Vagina (tissue), 2 donors: ENCODE measurements around the gene ALG12. TPM values are rescaled to one million over a fixed set of nuclear protein-coding genes. Genes with fewer than 3 reads are reported as not detected.

Experiments used
- DNase-seq, 2 donors: peaks; one replicate each; pipeline ENCODE4 v3.0.0-alpha.2; 2017; ENCODE audit errors: extremely low spot score in 2 of 2
- H3K27ac ChIP-seq: fragments of 200-600 bp; sonication (generic); one replicate; pipeline ENCODE4 v1.5.1; 2019
- H3K27me3 ChIP-seq: fragments of 200-600 bp; sonication (generic); one replicate; pipeline ENCODE4 v1.5.1; 2019
- H3K36me3 ChIP-seq, 2 donors: fragments of 200-600 bp; sonication (generic); one replicate each; pipeline ENCODE4 v1.5.1; 2017 to 2019
- H3K4me1 ChIP-seq: fragments of 200-600 bp; sonication (generic); one replicate; pipeline ENCODE4 v1.5.1; 2019
- H3K4me3 ChIP-seq, 2 donors: fragments of 200-600 bp; sonication (generic); 1 replicate in 1 of 2; 2 replicates in 1 of 2; pipeline ENCODE4 v1.5.1; 2016 to 2019
- H3K9me3 ChIP-seq: fragments of 200-600 bp; sonication (generic); one replicate; pipeline ENCODE4 v1.5.1; 2019
- POLR2A ChIP-seq, 2 donors: fragments of 450-650 bp; IDR thresholded peaks; one replicate each; pipeline ENCODE4 v1.6.1; 2017; ENCODE audit warnings: antibody characterized with exemption in 2 of 2, mild to moderate bottlenecking in 2 of 2, moderate library complexity in 2 of 2
- POLR2AphosphoS5 ChIP-seq, 2 donors: sonication (generic); formaldehyde crosslinking; IDR thresholded peaks; one replicate each; pipeline ENCODE4 v1.9.0; 2017; ENCODE audit warnings: antibody characterized with exemption in 2 of 2, mild to moderate bottlenecking in 2 of 2, low read depth in 1 of 2; ENCODE audit not compliant: insufficient read depth in 1 of 2
- intact Hi-C: fragments of 100-400 bp; cut with DNase I; formaldehyde crosslinking; loops from one replicate; pipeline ENCODE4 v1.15.1; 2023
- total RNA-seq: library from RNA; depleted of rRNA; stranded (reverse); fragments of >200 nt; gene quantifications from one replicate; pipeline ENCODE4 v1.2.3, GENCODE V29; 2016
- TF ChIP-seq, protein P1 (sequence below), 3 experiments: fragments of 450-650 bp in 2 of 3; fragments of 200-600 bp in 1 of 3; sonication (generic) in 1 of 3; IDR thresholded peaks; one replicate each; pipeline ENCODE4 v1.5.1; 2017 to 2019; ENCODE audit warnings: antibody characterized with exemption in 3 of 3, mild to moderate bottlenecking in 2 of 3, moderate library complexity in 2 of 3

The ALG12 gene
- total RNA-seq, 1 donor from 2014 or later: 21.4 TPM

DNA sequence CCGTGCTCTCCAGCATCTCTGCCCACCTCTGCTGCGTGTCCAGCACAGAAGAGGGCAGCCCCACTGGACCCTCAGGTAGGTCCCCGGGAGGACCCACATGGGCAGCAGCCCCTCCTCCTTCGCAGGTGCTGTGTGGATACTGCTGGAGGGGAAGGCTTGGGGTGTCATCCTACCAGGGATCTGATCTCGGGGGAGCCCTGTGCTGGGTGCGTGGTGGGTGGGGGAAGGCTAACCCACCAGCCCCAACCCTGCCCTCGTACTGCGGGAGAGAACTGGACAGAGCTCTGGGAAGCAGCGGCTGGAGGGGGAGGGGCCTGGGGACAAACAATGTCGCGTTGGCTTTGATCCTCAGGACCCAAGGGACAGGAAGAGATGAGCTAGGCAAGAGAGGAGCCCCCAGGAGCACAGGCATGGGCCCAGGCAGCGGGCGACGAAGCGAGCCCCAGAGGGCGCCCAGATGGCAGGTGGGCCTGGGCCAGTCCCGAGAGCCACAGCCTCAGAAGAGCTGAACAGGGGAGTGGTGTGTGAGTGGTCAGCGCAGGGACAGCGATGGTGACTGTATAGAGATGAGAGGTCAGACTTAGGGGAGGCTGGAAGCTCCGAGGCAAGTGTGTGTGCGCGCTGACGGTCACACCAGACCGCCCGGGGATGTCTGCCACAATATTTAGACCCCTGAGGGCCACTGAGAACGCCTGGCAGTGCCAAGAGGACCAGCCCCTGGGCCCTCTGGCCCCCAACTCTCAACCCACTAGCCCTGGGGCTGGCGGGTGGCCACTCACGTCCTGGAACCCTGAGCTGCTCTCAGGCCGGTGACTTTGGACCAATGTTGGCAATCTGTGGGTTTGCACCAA lies 40.9 kb upstream of the ALG12 start:
- TF ChIP-seq POLR2AphosphoS5 (IDR thresholded peaks at IDR 0.05; ENCODE audit: insufficient read depth in 1 of 2, low read depth in 1 of 2) (no peak), POLR2A (IDR thresholded peaks at IDR 0.05) (no peak)
- TF ChIP-seq, protein P1, sequence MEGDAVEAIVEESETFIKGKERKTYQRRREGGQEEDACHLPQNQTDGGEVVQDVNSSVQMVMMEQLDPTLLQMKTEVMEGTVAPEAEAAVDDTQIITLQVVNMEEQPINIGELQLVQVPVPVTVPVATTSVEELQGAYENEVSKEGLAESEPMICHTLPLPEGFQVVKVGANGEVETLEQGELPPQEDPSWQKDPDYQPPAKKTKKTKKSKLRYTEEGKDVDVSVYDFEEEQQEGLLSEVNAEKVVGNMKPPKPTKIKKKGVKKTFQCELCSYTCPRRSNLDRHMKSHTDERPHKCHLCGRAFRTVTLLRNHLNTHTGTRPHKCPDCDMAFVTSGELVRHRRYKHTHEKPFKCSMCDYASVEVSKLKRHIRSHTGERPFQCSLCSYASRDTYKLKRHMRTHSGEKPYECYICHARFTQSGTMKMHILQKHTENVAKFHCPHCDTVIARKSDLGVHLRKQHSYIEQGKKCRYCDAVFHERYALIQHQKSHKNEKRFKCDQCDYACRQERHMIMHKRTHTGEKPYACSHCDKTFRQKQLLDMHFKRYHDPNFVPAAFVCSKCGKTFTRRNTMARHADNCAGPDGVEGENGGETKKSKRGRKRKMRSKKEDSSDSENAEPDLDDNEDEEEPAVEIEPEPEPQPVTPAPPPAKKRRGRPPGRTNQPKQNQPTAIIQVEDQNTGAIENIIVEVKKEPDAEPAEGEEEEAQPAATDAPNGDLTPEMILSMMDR (IDR thresholded peaks at IDR 0.05): no peak
- peak overlapping the region; percentile 89 for H3K27ac ChIP-seq
- peaks cover 37% of the 10 kb centered on the region for H3K4me1 ChIP-seq
- no peaks in the 10 kb centered on the region for H3K9me3 ChIP-seq
- DNase-seq: no peak
- H3K4me3 ChIP-seq: peak overlapping the region; percentile 76 to 100
- intact Hi-C loops: no loop called here
- peaks cover 0 to 23% of the 10 kb centered on the region in 2 donors for H3K36me3 ChIP-seq
- no peaks in the 10 kb centered on the region for H3K27me3 ChIP-seq

GRCh38 chr22:49958366-49958921 lies 40.2 kb upstream of the ALG12 start:
- H3K27ac ChIP-seq: no peak overlapping the region

DNA sequence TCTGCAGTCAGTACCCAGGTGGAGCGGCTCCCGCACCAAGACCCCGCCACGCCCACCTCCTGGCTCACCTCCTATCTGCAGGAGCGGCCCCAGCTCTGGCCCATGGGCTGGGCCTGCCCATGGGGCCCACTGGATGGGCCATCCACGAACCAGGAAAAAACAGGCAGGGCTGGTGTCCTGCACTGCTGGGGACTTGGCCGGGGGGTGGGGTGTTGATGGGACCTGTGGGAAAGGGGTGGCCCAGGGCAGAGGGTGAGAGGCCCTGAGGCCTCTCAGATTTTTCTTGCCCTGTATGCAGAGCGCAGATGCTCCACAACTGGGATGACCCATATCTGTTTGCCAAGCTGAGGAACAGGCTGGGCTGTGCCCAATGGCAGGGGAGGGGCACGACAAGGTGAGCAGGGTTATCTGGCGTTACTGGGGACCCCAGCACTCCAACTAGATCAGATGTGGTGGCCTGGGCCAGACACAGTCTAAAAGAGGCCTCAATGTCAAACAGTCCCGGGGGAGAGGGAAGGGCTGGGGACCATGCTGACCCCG lies 39.7 kb upstream of the ALG12 start:
- no peaks in the 10 kb centered on the region for H3K9me3 ChIP-seq
- no peaks in the 10 kb centered on the region for H3K27me3 ChIP-seq
- intact Hi-C loops: no loop called here
- DNase-seq: no peak
- H3K36me3 ChIP-seq: peaks cover 0 to 10% of the 10 kb centered on the region in 2 donors
- H3K4me1 ChIP-seq: peaks cover 31% of the 10 kb centered on the region
- TF ChIP-seq, protein P1 (IDR thresholded peaks at IDR 0.05): no peak
- TF ChIP-seq POLR2A (IDR thresholded peaks at IDR 0.05): no peak
- TF ChIP-seq POLR2AphosphoS5 (IDR thresholded peaks at IDR 0.05; ENCODE audit: insufficient read depth in 1 of 2, low read depth in 1 of 2): no peak
- H3K4me3 ChIP-seq: no peak overlapping the region
- no peak overlapping the region for H3K27ac ChIP-seq

More at GRCh38 chr22:49958366-49958921, 40.2 kb upstream of the ALG12 start:
- TF ChIP-seq, protein P1 (IDR thresholded peaks at IDR 0.05): no peak
- no peak for TF ChIP-seq POLR2A (IDR thresholded peaks at IDR 0.05)
- no peak for TF ChIP-seq POLR2AphosphoS5 (IDR thresholded peaks at IDR 0.05; ENCODE audit: insufficient read depth in 1 of 2, low read depth in 1 of 2)
- no peaks in the 10 kb centered on the region for H3K9me3 ChIP-seq
- H3K36me3 ChIP-seq: peaks cover 0 to 16% of the 10 kb centered on the region in 2 donors
- DNase-seq: no peak
- H3K4me1 ChIP-seq: peaks cover 31% of the 10 kb centered on the region
- no peak overlapping the region for H3K4me3 ChIP-seq
- intact Hi-C loops: no loop called here
- no peaks in the 10 kb centered on the region for H3K27me3 ChIP-seq

DNA sequence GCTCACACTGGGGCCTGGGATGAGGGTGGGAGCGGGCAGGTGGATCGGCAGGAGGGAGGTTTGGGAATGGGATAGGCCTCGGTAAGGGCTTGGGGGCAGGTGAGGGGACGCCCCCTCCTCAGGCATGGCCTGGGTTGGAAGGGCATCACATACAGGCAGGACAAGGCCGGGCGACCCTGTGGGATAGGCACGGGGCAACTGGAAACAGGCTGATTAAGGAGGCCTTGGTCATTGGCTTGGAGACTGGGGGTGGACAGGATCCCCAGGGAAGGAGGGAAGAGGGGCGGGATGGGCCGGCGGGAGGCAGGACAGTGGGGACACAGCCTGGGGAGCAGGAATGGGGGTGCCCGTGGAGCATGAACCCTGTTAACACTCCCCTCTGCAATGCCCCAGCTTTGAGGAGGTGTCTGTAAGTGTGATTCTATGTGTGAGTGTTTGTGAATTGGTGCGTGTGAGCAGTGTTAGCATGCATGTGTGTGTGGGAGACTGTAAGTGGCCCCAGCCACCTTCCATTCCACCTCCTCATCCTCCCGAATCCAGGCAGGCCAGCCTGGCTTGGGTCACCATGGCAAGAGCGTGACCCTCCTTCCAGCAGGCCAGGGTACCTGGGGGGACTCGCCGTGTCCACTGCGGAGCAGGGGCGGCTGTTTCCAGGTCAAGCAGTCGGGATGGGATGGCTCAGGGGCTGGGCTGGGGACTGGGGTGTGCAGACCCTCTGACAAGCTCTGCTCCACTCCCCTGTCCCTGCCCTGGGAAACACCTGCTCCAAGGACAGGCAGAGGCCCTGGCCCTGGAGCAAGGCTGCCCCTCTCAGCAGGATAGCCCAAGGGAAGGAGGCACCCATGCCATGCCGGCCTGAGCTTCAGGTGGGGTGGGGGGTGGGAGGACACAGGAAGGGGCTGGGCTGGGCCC lies 38.9 kb upstream of the ALG12 start:
- no peak for DNase-seq
- Histone ChIP-seq H3K27ac (no peak overlapping the region), H3K4me3 (no peak overlapping the region), H3K4me1 (peaks cover 33% of the 10 kb centered on the region), H3K36me3 (peaks cover 0 to 6% of the 10 kb centered on the region in 2 donors), H3K27me3 (no peaks in the 10 kb centered on the region), H3K9me3 (no peaks in the 10 kb centered on the region)
- no peak for TF ChIP-seq POLR2AphosphoS5 (IDR thresholded peaks at IDR 0.05; ENCODE audit: insufficient read depth in 1 of 2, low read depth in 1 of 2)
- TF ChIP-seq POLR2A (IDR thresholded peaks at IDR 0.05): no peak
- TF ChIP-seq, protein P1 (IDR thresholded peaks at IDR 0.05): no peak
- intact Hi-C loops: no loop called here
